RCC 7860 (cell line): ENCODE results near the gene YPEL1.

Source experiments
- DNase-seq: peaks from one replicate; pipeline ENCODE4 v3.0.0-alpha.2; 2015; ENCODE audit warnings: low spot score
- FAIRE-seq: peaks from 2 replicates; lab custom pipeline; 2012; peaks lifted over from hg19 to GRCh38; lab: Jason Lieb, UNC

The YPEL1 gene

GRCh38 chr22:21735200-21736083 is at the start of gene YPEL1:
YPEL1 (minus strand) TSS chr22:21735794; CDS start chr22:21710744, 25,050 bp downstream.
- peak; percentile 73 for DNase-seq
- FAIRE-seq, result no peak

GRCh38 chr22:21780259-21780658 is 44.7 kb upstream of the YPEL1 start:
- FAIRE-seq (no peak), DNase-seq (no peak)

GRCh38 chr22:21779444-21779843 is 43.9 kb upstream of the YPEL1 start:
- DNase-seq (no peak), FAIRE-seq (no peak)

GRCh38 chr22:21778705-21779363 is 43.2 kb upstream of the YPEL1 start:
- DNase-seq, result peak; percentile 38
- peak; percentile 60 for FAIRE-seq

- no peak for DNase-seq
- FAIRE-seq, result no peak
Measured at GRCh38 chr22:21771631-21771976, 36.0 kb upstream of the YPEL1 start.

GRCh38 chr22:21768435-21768834 is 32.8 kb upstream of the YPEL1 start:
- DNase-seq (no peak), FAIRE-seq (no peak)

- DNase-seq (no peak), FAIRE-seq (no peak)
Measured at GRCh38 chr22:21766691-21767462, 31.3 kb upstream of the YPEL1 start.

- DNase-seq, result no peak
- FAIRE-seq, result no peak
Measured at GRCh38 chr22:21765909-21766529, 30.4 kb upstream of the YPEL1 start.

GRCh38 chr22:21764038-21764804 is 28.6 kb upstream of the YPEL1 start:
- DNase-seq (no peak), FAIRE-seq (no peak)

GRCh38 chr22:21762712-21763581 is 27.4 kb upstream of the YPEL1 start:
- DNase-seq, result no peak
- no peak for FAIRE-seq

- FAIRE-seq (no peak), DNase-seq (no peak)
Measured at GRCh38 chr22:21761994-21762680, 26.5 kb upstream of the YPEL1 start.

GRCh38 chr22:21761086-21761485 is 25.5 kb upstream of the YPEL1 start:
- FAIRE-seq (no peak), DNase-seq (no peak)

- DNase-seq, result no peak
Measured at GRCh38 chr22:21760640-21761039, 25.0 kb upstream of the YPEL1 start.

GRCh38 chr22:21759646-21760376 is 24.2 kb upstream of the YPEL1 start:
- DNase-seq, result no peak
- no peak for FAIRE-seq

More at GRCh38 chr22:21760640-21761039, 25.0 kb upstream of the YPEL1 start:
- no peak for FAIRE-seq

- FAIRE-seq (no peak), DNase-seq (no peak)
Measured at GRCh38 chr22:21759093-21759492, 23.5 kb upstream of the YPEL1 start.

GRCh38 chr22:21758091-21758864 is 22.7 kb upstream of the YPEL1 start:
- no peak for FAIRE-seq
- DNase-seq, result no peak

- DNase-seq (peak; percentile 20), FAIRE-seq (no peak)
Measured at GRCh38 chr22:21755851-21756284, 20.3 kb upstream of the YPEL1 start.
